Neuronal stem cell (in vitro differentiated cells): ENCODE results near the gene AACS. TPM values are rescaled to one million over a fixed set of nuclear protein-coding genes. Genes with fewer than 3 reads are reported as not detected.

Experiments
- DNase-seq: peaks from one replicate; pipeline ENCODE4 v3.0.0-alpha.2; 2013; ENCODE audit warnings: low spot score
- H2AFZ ChIP-seq: one replicate; pipeline ENCODE4 v1.6.1; 2013; ENCODE audit warnings: mild to moderate bottlenecking, low read length, inconsistent platforms
- H2AK5ac ChIP-seq: 2 replicates; pipeline ENCODE4 v1.6.1; 2013; ENCODE audit warnings: low read depth, mild to moderate bottlenecking, inconsistent platforms, low read length, moderate library complexity, mixed read lengths
- H2BK120ac ChIP-seq: 2 replicates; pipeline ENCODE4 v1.6.1; 2013; ENCODE audit warnings: low read depth, mild to moderate bottlenecking, inconsistent platforms, low read length, moderate library complexity, mixed read lengths
- H2BK12ac ChIP-seq: one replicate; pipeline ENCODE4 v1.6.1; 2013; ENCODE audit warnings: low read length, inconsistent platforms
- H2BK15ac ChIP-seq: 2 replicates; pipeline ENCODE4 v1.6.1; 2013; ENCODE audit warnings: mild to moderate bottlenecking, low read length, inconsistent platforms, mixed read lengths
- H2BK5ac ChIP-seq: one replicate; pipeline ENCODE4 v1.6.1; 2013; ENCODE audit warnings: inconsistent platforms, mild to moderate bottlenecking, low read length, moderate library complexity
- H3K14ac ChIP-seq: one replicate; pipeline ENCODE4 v1.6.1; 2013; ENCODE audit warnings: low read length, inconsistent platforms
- H3K18ac ChIP-seq: 2 replicates; pipeline ENCODE4 v1.6.1; 2013; ENCODE audit warnings: low read length, inconsistent platforms
- H3K23ac ChIP-seq: 2 replicates; pipeline ENCODE4 v1.6.1; 2013; ENCODE audit warnings: low read depth, mild to moderate bottlenecking, mixed read lengths, low read length, inconsistent platforms; ENCODE audit not compliant: poor library complexity
- H3K27ac ChIP-seq: replicated peaks from 3 replicates; pipeline ENCODE4 v1.5.1; 2013; ENCODE audit warnings: low read length, inconsistent platforms
- H3K27me3 ChIP-seq, 3 experiments: 2 replicates each; pipeline ENCODE4 v1.6.1; 2013; ENCODE audit warnings: low read length in 3 of 3, mild to moderate bottlenecking in 2 of 3, inconsistent platforms in 1 of 3, low read depth in 1 of 3, mixed read lengths in 1 of 3, moderate library complexity in 1 of 3; ENCODE audit not compliant: control insufficient read depth in 3 of 3, insufficient read depth in 3 of 3
- H3K36me3 ChIP-seq, 2 donors: replicated peaks in 1 of 2; 2 replicates each; pipeline ENCODE4 v1.6.1; 2013; ENCODE audit warnings: low read length in 2 of 2; ENCODE audit not compliant: control insufficient read depth in 2 of 2, insufficient read depth in 2 of 2
- H3K4ac ChIP-seq: 2 replicates; pipeline ENCODE4 v1.6.1; 2013; ENCODE audit warnings: inconsistent platforms, mild to moderate bottlenecking, low read length, moderate library complexity
- H3K4me1 ChIP-seq, 2 donors: 1 replicate in 1 of 2; 2 replicates in 1 of 2; pipeline ENCODE4 v1.6.1; 2013; ENCODE audit warnings: low read length in 2 of 2, low read depth in 1 of 2; ENCODE audit not compliant: control insufficient read depth in 2 of 2, insufficient read depth in 1 of 2
- H3K4me2 ChIP-seq: one replicate; pipeline ENCODE4 v1.6.1; 2013; ENCODE audit warnings: mild to moderate bottlenecking, low read length, inconsistent platforms; ENCODE audit not compliant: insufficient read depth, poor library complexity, severe bottlenecking
- H3K4me3 ChIP-seq, 2 donors: 2 replicates each; pipeline ENCODE4 v1.5.1; 2013; ENCODE audit warnings: low read length in 2 of 2, mild to moderate bottlenecking in 2 of 2, inconsistent platforms in 1 of 2, moderate library complexity in 1 of 2
- H3K79me1 ChIP-seq: one replicate; pipeline ENCODE4 v1.6.1; 2013; ENCODE audit warnings: low read depth, mild to moderate bottlenecking, inconsistent platforms, low read length, moderate library complexity
- H3K9ac ChIP-seq: one replicate; pipeline ENCODE4 v1.6.1; 2013; ENCODE audit warnings: mild to moderate bottlenecking, low read depth, low read length, inconsistent platforms; ENCODE audit not compliant: poor library complexity
- H3K9me3 ChIP-seq, 2 donors: replicated peaks in 1 of 2; 2 replicates each; pipeline versions ENCODE3 to v1.6.1; 2013; ENCODE audit warnings: low read length in 2 of 2, mild to moderate bottlenecking in 2 of 2, inconsistent platforms in 1 of 2, low read depth in 1 of 2, mixed read lengths in 1 of 2, moderate library complexity in 1 of 2; ENCODE audit not compliant: control insufficient read depth in 2 of 2, insufficient read depth in 1 of 2
- H4K8ac ChIP-seq: one replicate; pipeline ENCODE4 v1.6.1; 2013; ENCODE audit warnings: low read depth, mild to moderate bottlenecking, inconsistent platforms, low read length, moderate library complexity
- H4K91ac ChIP-seq: one replicate; pipeline ENCODE4 v1.6.1; 2013; ENCODE audit warnings: low read length, low read depth, mild to moderate bottlenecking, inconsistent platforms; ENCODE audit not compliant: poor library complexity
- WGBS, 2 donors: extraction: QIAGEN DNeasy Blood & Tissue Kit; methylation state at CpG; one replicate each; pipeline ENCODE4 v1.1.7; 2013; ENCODE audit warnings: missing lambda C conversion rate in 2 of 2, mixed read lengths in 1 of 2; ENCODE audit not compliant: insufficient read length in 2 of 2, insufficient replicate concordance in 1 of 2; ENCODE audit errors: extremely low coverage in 2 of 2; 5-methylcytosine and 5-hydroxymethylcytosine counted together
- small RNA-seq: library from polyadenylated mRNA; stranded (forward); fragments of <200 nt; extraction: miRNeasy Mini kit (QIAGEN cat#:217004); gene quantifications from one replicate; pipeline ENCODE3, GENCODE V24; 2013; ENCODE audit not compliant: insufficient read depth

Gene AACS

DNA sequence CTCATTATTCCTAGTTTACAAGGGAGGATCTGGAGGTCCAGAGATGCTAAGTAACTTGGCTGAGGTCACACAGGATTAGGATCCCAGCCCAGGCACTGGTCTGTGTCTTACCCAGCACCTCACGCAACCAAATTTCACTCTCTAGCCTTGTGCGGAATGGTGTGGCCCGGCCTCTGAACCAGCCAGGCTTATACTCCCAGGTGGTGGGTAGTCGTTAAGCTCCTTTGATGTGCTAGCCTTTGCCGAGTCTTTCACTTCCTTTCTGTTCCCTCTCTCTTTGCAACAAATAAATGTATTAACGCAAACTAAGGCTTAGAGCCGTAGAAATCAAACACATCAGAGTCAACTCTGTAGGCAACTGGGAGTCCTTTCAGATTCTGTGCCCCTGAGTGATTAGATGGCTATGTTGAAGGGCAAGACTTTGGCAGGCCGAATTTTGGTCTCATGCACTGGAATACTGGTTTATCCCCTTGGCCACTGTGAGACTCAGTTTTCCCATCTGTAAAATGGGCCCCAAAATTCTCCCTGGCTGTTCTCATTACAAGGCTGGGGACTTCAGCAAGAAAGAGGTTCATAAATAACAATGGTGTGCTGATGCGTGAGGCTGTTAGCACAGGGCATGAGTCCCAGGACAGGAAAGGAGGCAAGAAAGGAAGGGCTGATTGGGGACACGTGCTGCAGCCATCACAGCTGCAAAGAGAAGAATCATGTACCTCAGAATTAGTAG lies 126.3 kb downstream of the AACS start:
- Histone ChIP-seq H3K23ac (no peak overlapping the region), H3K79me1 (peaks cover 15% of the 10 kb centered on the region), H3K4me1 (peaks cover 27 to 31% of the 10 kb centered on the region in 2 donors), H3K18ac (no peak overlapping the region), H2AK5ac (no peak overlapping the region), H3K9me3 (no peaks in the 10 kb centered on the region), H2BK15ac (no peak overlapping the region), H2BK12ac (no peak overlapping the region), H3K14ac (no peak overlapping the region), H2BK5ac (no peak overlapping the region), H3K4ac (no peak overlapping the region), H3K4me2 (no peak overlapping the region), H4K91ac (no peak overlapping the region), H4K8ac (no peak overlapping the region), H3K27ac (no peak overlapping the region), H2BK120ac (no peak overlapping the region), H3K36me3 (peaks cover 0 to 2% of the 10 kb centered on the region in 2 donors), H3K4me3 (no peak overlapping the region), H3K27me3 (peaks cover 0 to 51% (median 0%) of the 10 kb centered on the region in 3 experiments), H3K9ac (no peak overlapping the region), H2AFZ (no peak overlapping the region)
- WGBS, 2 donors: no CpG with 5 or more reads among the region's 10 CpGs
- no peak for DNase-seq

DNA sequence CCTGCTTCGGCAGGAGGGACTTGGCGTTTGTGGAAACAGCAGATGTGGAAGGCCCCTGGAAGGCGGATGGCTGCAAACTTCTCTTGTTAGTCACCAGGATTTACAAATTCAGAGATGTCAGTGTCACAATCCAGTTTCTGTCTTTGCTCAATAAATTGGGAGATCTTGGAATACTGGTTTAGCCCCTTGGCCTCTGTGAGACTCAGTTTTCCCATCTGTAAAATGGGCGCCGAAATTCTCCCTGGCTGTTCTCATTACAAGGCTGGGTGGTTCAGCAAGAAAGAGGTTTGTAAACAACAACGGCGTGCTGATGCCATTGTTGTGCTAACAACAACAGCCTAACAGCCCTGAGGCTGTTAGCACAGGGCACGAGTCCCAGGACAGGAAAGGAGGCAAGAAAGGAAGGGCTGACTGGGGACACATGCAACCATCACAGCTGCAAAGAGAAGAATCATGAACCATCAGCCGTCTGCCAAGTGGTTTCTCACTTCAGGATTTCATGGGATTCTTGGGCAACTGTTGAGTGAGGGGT lies 127.5 kb downstream of the AACS start:
- Histone ChIP-seq H3K79me1 (peaks cover 13% of the 10 kb centered on the region), H2BK120ac (no peak overlapping the region), H3K9me3 (no peaks in the 10 kb centered on the region), H2BK5ac (no peak overlapping the region), H3K4ac (no peak overlapping the region), H4K8ac (no peak overlapping the region), H3K36me3 (peaks cover 0 to 2% of the 10 kb centered on the region in 2 donors), H2BK15ac (no peak overlapping the region), H3K4me2 (no peak overlapping the region), H3K23ac (no peak overlapping the region), H2BK12ac (no peak overlapping the region), H3K4me3 (no peak overlapping the region), H3K27me3 (peaks cover 0 to 43% (median 0%) of the 10 kb centered on the region in 3 experiments), H3K9ac (no peak overlapping the region), H3K4me1 (peaks cover 25 to 27% of the 10 kb centered on the region in 2 donors), H3K18ac (no peak overlapping the region), H4K91ac (no peak overlapping the region), H2AK5ac (no peak overlapping the region), H3K14ac (no peak overlapping the region), H2AFZ (no peak overlapping the region), H3K27ac (no peak overlapping the region)
- DNase-seq: no peak
- no CpG with 5 or more reads among the region's 9 CpGs for WGBS, 2 donors

Small RNA genes within 50 kb of the gene (small RNA-seq; reads per million reads assigned to genes)
- gene AC122688.1: not detected
